B cell (primary cell): ENCODE data around the gene RPL39L. TPM values are rescaled to one million over a fixed set of nuclear protein-coding genes. Genes with fewer than 3 reads are reported as not detected.

Experiments
- ATAC-seq: fragments of 200-7000 bp; cut with Tn5 transposase; one replicate; pipeline ENCODE4 v1.10.0; 2021; ENCODE audit warnings: low read depth, mild to moderate bottlenecking, moderate number of reproducible peaks, moderate library complexity
- CTCF ChIA-PET: fragments of 350-600 bp; sonication (Branson Sonifier 250); formaldehyde crosslinking; loops from one replicate; lab custom pipeline; 2021; ENCODE audit warnings: antibody characterized with exemption, inconsistent platforms; lab: Charles Lee
- POLR2A ChIA-PET: fragments of 350-600 bp; sonication (Branson Sonifier 250); formaldehyde crosslinking; loops from one replicate; lab custom pipeline; 2021; ENCODE audit warnings: antibody characterized with exemption; lab: Charles Lee
- DNase-seq: peaks from one replicate; pipeline ENCODE4 v3.0.0; 2013
- H2AFZ ChIP-seq: 2 replicates; pipeline ENCODE4 v1.6.1; 2012; ENCODE audit warnings: mild to moderate bottlenecking, low read depth, low read length; ENCODE audit not compliant: insufficient read depth, poor library complexity, severe bottlenecking
- H3K27ac ChIP-seq, 2 donors: 1 replicate in 1 of 2; 2 replicates in 1 of 2; pipeline ENCODE4 v1.5.1; 2012 to 2013; ENCODE audit warnings: low read length in 2 of 2, mild to moderate bottlenecking in 2 of 2, moderate library complexity in 1 of 2
- H3K27me3 ChIP-seq, 4 experiments: fragments of 200-600 bp in 1 of 4; sonication (generic) in 1 of 4; replicated peaks in 1 of 4; 1 replicate in 2 of 4; 2 replicates in 2 of 4; pipeline versions ENCODE4 v1.6.1 to v1.7.0; 2013 to 2016; ENCODE audit warnings: low read length in 3 of 4, mild to moderate bottlenecking in 2 of 4, mixed read lengths in 1 of 4, moderate library complexity in 1 of 4; ENCODE audit not compliant: insufficient read depth in 4 of 4, control insufficient read depth in 3 of 4; ENCODE audit errors: control extremely low read depth in 1 of 4
- H3K36me3 ChIP-seq, 2 experiments: replicated peaks in 1 of 2; 1 replicate in 1 of 2; 2 replicates in 1 of 2; pipeline versions ENCODE4 v1.6.1 to v1.7.1; 2013; ENCODE audit warnings: low read length in 1 of 2; ENCODE audit not compliant: insufficient read depth in 2 of 2, control insufficient read depth in 1 of 2; ENCODE audit errors: control extremely low read depth in 1 of 2, extremely low read depth in 1 of 2
- H3K4me1 ChIP-seq, 2 donors: fragments of 200-600 bp in 1 of 2; sonication (generic) in 1 of 2; 1 replicate in 1 of 2; 2 replicates in 1 of 2; pipeline versions ENCODE4 v1.5.1 to v1.6.1; 2013 to 2017; ENCODE audit warnings: low read length in 2 of 2; ENCODE audit not compliant: control insufficient read depth in 2 of 2, insufficient read depth in 2 of 2
- H3K4me2 ChIP-seq: replicated peaks from 2 replicates; pipeline ENCODE3; 2012; ENCODE audit warnings: mild to moderate bottlenecking, low read depth, low read length; ENCODE audit not compliant: poor library complexity, severe bottlenecking
- H3K4me3 ChIP-seq, 5 experiments: fragments of 200-600 bp in 1 of 5; sonication (generic) in 1 of 5; 1 replicate in 3 of 5; 2 replicates in 2 of 5; pipeline versions ENCODE4 v1.5.1 to v1.7.0; 2011 to 2016; ENCODE audit warnings: low read length in 4 of 5, mild to moderate bottlenecking in 4 of 5, low read depth in 2 of 5, control low read depth in 1 of 5, moderate library complexity in 1 of 5; ENCODE audit not compliant: insufficient read depth in 1 of 5; ENCODE audit errors: control extremely low read depth in 1 of 5, extremely low read depth in 1 of 5
- H3K79me2 ChIP-seq: fragments of 200-600 bp; sonication (generic); one replicate; pipeline ENCODE4 v1.6.0; 2016; ENCODE audit warnings: low read length; ENCODE audit not compliant: control insufficient read depth, insufficient read depth
- H3K9ac ChIP-seq: fragments of 200-600 bp; sonication (generic); 2 replicates; pipeline ENCODE4 v1.6.1; 2017; ENCODE audit warnings: mild to moderate bottlenecking, low read length, moderate library complexity
- H3K9me3 ChIP-seq, 3 donors: one replicate each; pipeline versions ENCODE4 v1.6.1 to v1.7.1; 2013; ENCODE audit warnings: low read length in 2 of 3; ENCODE audit not compliant: control insufficient read depth in 2 of 3, insufficient read depth in 1 of 3; ENCODE audit errors: control extremely low read depth in 1 of 3
- H4K20me1 ChIP-seq: 2 replicates; pipeline ENCODE4 v1.6.0; 2012; ENCODE audit warnings: mild to moderate bottlenecking, low read length; ENCODE audit not compliant: insufficient read depth, control insufficient read depth, poor library complexity, severe bottlenecking
- H3K27ac Mint-ChIP-seq: one replicate; pipeline ENCODE4 v1.8.0; 2021; ENCODE audit warnings: mixed read lengths
- H3K27me3 Mint-ChIP-seq: one replicate; pipeline ENCODE4 v1.8.0; 2021; ENCODE audit warnings: mixed read lengths
- H3K4me1 Mint-ChIP-seq: one replicate; pipeline ENCODE4 v1.8.0; 2021; ENCODE audit warnings: mixed read lengths
- H3K4me3 Mint-ChIP-seq: one replicate; pipeline ENCODE4 v1.8.0; 2021; ENCODE audit warnings: mixed read lengths
- H3K9me3 Mint-ChIP-seq: one replicate; pipeline ENCODE4 v1.8.0; 2022; ENCODE audit warnings: mixed read lengths; ENCODE audit not compliant: insufficient read depth
- EZH2 ChIP-seq: IDR thresholded peaks from 2 replicates; pipeline ENCODE4 v1.6.1; 2012; ENCODE audit warnings: borderline replicate concordance, low read depth, mild to moderate bottlenecking, moderate library complexity, low read length; ENCODE audit not compliant: insufficient read depth, poor library complexity, severe bottlenecking
- WGBS: methylation state at CpG from one replicate; pipeline ENCODE4 v1.1.5; 2013; ENCODE audit warnings: missing lambda C conversion rate; ENCODE audit not compliant: insufficient coverage; 5-methylcytosine and 5-hydroxymethylcytosine counted together
- intact Hi-C: fragments of 100-400 bp; cut with micrococcal nuclease; formaldehyde crosslinking; loops from one replicate; pipeline ENCODE4 v1.10.0; 2022
- polyA plus RNA-seq: library from polyadenylated mRNA; depleted of rRNA; stranded (reverse); fragments of >200 nt; gene quantifications from 2 replicates; pipeline ENCODE4 v1.2.3, GENCODE V29; 2012
- total RNA-seq, 2 donors: library from RNA; stranded (reverse); fragments of 120-200 nt in 1 of 2; gene quantifications; 1 replicate in 1 of 2; 2 replicates in 1 of 2; pipeline versions ENCODE4 v1.2.3 to v1.2.4, GENCODE V29; 2013 to 2022
- TF ChIP-seq, protein P1 (sequence below): fragments of 200-600 bp; IDR thresholded peaks from one replicate; pipeline ENCODE4 v1.8.0; 2022; ENCODE audit warnings: antibody characterized with exemption, mild to moderate bottlenecking

Gene RPL39L
- total and polyA plus RNA-seq, 2 donors (not counting 1 experiment from before 2014, with no cell fraction given) = 3.1 to 4.5 TPM

DNA sequence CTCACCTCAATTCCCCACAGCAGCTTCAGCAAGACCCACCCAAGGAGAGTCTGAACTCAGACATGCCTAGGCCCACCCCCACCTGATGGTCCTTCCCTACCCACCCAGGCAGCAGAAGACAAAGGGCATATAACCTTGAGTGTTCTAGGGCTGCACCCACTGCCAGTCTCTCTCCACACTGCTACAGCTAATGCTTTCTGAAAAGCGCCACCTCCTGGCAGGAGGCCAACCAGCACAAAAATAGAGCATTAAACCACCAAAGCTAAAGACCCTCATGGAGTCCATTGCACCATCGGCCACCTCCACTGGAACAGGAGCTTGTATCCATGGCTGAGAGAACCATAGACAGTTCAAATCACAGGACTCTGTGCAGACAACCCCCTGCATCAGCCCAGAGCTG, 11.3 kb upstream of the RPL39L start:
- no peaks in the 10 kb centered on the region for H3K79me2 ChIP-seq
- no peak overlapping the region for H3K9ac ChIP-seq
- H3K4me2 ChIP-seq = no peak overlapping the region
- H2AFZ ChIP-seq = no peak overlapping the region
- TF ChIP-seq, protein P1, sequence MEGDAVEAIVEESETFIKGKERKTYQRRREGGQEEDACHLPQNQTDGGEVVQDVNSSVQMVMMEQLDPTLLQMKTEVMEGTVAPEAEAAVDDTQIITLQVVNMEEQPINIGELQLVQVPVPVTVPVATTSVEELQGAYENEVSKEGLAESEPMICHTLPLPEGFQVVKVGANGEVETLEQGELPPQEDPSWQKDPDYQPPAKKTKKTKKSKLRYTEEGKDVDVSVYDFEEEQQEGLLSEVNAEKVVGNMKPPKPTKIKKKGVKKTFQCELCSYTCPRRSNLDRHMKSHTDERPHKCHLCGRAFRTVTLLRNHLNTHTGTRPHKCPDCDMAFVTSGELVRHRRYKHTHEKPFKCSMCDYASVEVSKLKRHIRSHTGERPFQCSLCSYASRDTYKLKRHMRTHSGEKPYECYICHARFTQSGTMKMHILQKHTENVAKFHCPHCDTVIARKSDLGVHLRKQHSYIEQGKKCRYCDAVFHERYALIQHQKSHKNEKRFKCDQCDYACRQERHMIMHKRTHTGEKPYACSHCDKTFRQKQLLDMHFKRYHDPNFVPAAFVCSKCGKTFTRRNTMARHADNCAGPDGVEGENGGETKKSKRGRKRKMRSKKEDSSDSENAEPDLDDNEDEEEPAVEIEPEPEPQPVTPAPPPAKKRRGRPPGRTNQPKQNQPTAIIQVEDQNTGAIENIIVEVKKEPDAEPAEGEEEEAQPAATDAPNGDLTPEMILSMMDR = peak; percentile 75
- no peak for TF ChIP-seq EZH2
- peaks cover 8% of the 10 kb centered on the region for H3K9me3 Mint-ChIP-seq
- WGBS = 65% methylated on average over 2 of the region's 2 CpGs
- H4K20me1 ChIP-seq = no peaks in the 10 kb centered on the region
- no peaks in the 10 kb centered on the region for H3K4me1 ChIP-seq
- peaks cover 3% of the 10 kb centered on the region for H3K4me1 Mint-ChIP-seq
- no peaks in the 10 kb centered on the region for H3K36me3 ChIP-seq
- H3K27ac Mint-ChIP-seq = no peak overlapping the region
- no peaks in the 10 kb centered on the region for H3K27me3 ChIP-seq
- intact Hi-C loops = loop anchor here (1.0 kb wide), 2 partner anchors 37 to 301 kb away; no protein-coding TSS in a partner anchor
- H3K9me3 ChIP-seq = peaks cover 0 to 6% (median 5%) of the 10 kb centered on the region in 3 donors
- ChIA-PET CTCF (interaction anchor here (0.7 to 7.4 kb wide), 32 partner anchors 9 to 536 kb away, joined by 3 to 196 read pairs (median 5); partner anchors contain the start of gene RPL39L), POLR2A (interaction anchor here (0.6 to 2.2 kb wide), 3 partner anchors 9 to 37 kb away, joined by 3 to 11 read pairs (median 3); partner anchors contain the start of gene RPL39L)
- H3K4me3 ChIP-seq = no peak overlapping the region
- DNase-seq = peak; percentile 70
- peaks cover 6% of the 10 kb centered on the region for H3K27me3 Mint-ChIP-seq
- H3K27ac ChIP-seq = no peak overlapping the region
- ATAC-seq = peak; percentile 70
- no peak overlapping the region for H3K4me3 Mint-ChIP-seq

DNA sequence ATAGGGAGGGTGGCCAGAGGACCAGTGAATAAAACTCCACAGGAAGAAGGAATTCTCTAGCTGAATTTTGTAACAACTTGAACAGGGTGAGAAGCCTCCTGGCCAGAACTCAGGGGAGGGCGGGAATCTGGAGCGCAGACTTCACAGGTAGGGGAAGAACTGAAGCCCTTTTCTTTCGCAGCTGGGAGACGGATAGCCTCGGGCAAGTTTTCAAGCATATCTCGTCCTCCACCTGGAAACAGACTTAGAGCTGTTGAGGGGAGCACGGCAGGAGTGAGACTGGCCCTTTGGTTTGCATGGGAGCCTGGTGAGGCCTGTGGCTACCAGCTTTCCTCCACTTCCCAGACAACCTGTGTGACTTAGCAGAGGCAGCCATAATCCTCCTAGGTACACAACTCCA, 10.9 kb upstream of the RPL39L start:
- H3K4me3 ChIP-seq = no peak overlapping the region
- no peaks in the 10 kb centered on the region for H3K4me1 ChIP-seq
- no peak for DNase-seq
- H3K79me2 ChIP-seq = no peaks in the 10 kb centered on the region
- peaks cover 3% of the 10 kb centered on the region for H3K4me1 Mint-ChIP-seq
- no peak overlapping the region for H2AFZ ChIP-seq
- H3K4me2 ChIP-seq = no peak overlapping the region
- H3K9me3 Mint-ChIP-seq = peaks cover 10% of the 10 kb centered on the region
- 100% methylated on average over 7 of the region's 7 CpGs for WGBS
- CTCF ChIA-PET = interaction anchor here (0.7 to 7.4 kb wide), 30 partner anchors 10 to 535 kb away, joined by 3 to 196 read pairs (median 6); partner anchors contain the start of gene RPL39L
- H3K9ac ChIP-seq = no peak overlapping the region
- no peak overlapping the region for H3K27ac Mint-ChIP-seq
- no peaks in the 10 kb centered on the region for H4K20me1 ChIP-seq
- POLR2A ChIA-PET = interaction anchor here (0.6 to 2.2 kb wide), 5 partner anchors 9 to 323 kb away, joined by 3 to 11 read pairs (median 3); partner anchors contain the start of gene RPL39L
- no peak overlapping the region for H3K4me3 Mint-ChIP-seq
- H3K36me3 ChIP-seq = no peaks in the 10 kb centered on the region
- no peak for ATAC-seq
- no peak for TF ChIP-seq EZH2
- TF ChIP-seq, protein P1 = no peak
- intact Hi-C loops = loop anchor here (1.0 kb wide), 2 partner anchors 37 to 301 kb away; no protein-coding TSS in a partner anchor
- peaks cover 0 to 11% (median 9%) of the 10 kb centered on the region in 3 donors for H3K9me3 ChIP-seq
- H3K27ac ChIP-seq = no peak overlapping the region
- peaks cover 6% of the 10 kb centered on the region for H3K27me3 Mint-ChIP-seq
- H3K27me3 ChIP-seq = no peaks in the 10 kb centered on the region
